LNCAP (cell line): Measurements from ENCODE around the gene SBNO1.

Source experiments
- TF ChIP-seq, protein P1 (sequence below): fragments of 450-650 bp; IDR thresholded peaks from 2 replicates; pipeline ENCODE4 v1.5.1; 2017; ENCODE audit warnings: mild to moderate bottlenecking

The SBNO1 gene

GRCh38 chr12:123356159-123356670 is 8.4 kb downstream of the SBNO1 start:
- TF ChIP-seq, protein P1, sequence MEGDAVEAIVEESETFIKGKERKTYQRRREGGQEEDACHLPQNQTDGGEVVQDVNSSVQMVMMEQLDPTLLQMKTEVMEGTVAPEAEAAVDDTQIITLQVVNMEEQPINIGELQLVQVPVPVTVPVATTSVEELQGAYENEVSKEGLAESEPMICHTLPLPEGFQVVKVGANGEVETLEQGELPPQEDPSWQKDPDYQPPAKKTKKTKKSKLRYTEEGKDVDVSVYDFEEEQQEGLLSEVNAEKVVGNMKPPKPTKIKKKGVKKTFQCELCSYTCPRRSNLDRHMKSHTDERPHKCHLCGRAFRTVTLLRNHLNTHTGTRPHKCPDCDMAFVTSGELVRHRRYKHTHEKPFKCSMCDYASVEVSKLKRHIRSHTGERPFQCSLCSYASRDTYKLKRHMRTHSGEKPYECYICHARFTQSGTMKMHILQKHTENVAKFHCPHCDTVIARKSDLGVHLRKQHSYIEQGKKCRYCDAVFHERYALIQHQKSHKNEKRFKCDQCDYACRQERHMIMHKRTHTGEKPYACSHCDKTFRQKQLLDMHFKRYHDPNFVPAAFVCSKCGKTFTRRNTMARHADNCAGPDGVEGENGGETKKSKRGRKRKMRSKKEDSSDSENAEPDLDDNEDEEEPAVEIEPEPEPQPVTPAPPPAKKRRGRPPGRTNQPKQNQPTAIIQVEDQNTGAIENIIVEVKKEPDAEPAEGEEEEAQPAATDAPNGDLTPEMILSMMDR, result no peak

- TF ChIP-seq, protein P1, result no peak
Measured at GRCh38 chr12:123354600-123354999, 10.0 kb downstream of the SBNO1 start.

GRCh38 chr12:123351349-123351748 is 13.3 kb downstream of the SBNO1 start:
- TF ChIP-seq, protein P1, result no peak

DNA sequence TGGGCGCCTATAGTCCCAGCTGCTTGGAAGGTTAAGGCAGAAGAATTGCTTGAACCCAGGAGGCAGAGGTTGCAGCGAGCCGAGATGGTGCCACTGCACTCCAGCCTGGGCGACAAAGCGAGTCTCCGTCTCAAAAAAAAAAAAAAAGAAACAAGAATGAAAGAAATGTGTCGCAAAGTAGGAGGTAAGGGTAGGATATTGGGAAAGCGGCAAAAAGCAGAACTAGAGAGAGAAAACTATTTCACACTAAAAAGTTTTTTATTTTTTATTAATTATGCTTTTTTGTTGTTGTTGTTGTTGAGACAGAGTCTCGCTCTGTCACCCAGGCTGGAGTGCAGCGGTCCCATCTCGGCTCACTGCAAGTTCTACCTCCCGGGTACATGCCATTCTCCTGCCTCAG is 17.7 kb downstream of the SBNO1 start:
- TF ChIP-seq, protein P1, result no peak

GRCh38 chr12:123344086-123344485 is 20.6 kb downstream of the SBNO1 start:
- TF ChIP-seq, protein P1, result no peak

DNA sequence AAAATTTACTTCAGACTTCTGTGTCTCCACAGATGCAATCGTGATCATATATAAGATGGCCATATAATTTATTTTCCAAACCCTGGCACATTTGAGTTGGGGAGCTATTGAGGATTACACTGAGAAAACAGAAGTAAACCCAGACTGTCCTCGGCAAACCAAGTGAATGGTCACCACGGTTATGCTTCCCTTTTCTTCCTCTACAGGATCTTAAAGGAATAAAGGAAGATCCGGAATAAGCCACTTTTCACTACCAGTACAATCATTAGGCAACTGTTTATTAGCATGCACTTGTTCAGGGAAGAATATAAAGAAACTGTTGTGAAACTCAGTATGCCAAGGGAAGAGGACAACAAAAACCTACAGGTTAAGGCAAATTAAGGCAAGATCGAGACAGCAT is 27.6 kb downstream of the SBNO1 start:
- TF ChIP-seq, protein P1, result no peak

GRCh38 chr12:123336530-123336929 is 28.1 kb downstream of the SBNO1 start:
- TF ChIP-seq, protein P1, result no peak

- TF ChIP-seq, protein P1, result no peak
Measured at GRCh38 chr12:123335490-123335889, 29.2 kb downstream of the SBNO1 start.
